Measurements from ENCODE around the gene ARPC4.

DNA sequence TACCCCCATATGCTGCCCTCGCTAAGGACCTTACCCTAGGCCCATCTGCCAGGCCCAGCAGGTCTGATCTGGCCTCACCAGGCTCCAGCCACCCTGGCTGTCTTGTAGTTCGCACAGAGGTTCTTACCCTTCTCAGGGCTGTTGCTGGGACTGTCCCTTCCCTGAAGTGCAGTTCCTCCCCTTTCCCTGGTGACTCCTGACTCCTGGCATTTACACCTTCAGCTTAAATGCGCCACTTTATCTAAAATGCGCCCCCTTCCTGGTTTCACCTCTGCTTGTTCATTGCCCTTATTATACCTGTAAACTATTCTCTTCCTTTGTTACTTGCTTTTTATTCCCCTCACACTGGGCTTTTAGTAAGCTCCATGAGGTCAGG is 16.3 kb downstream of the ARPC4 start:
- TF ChIP-seq, protein P1, sequence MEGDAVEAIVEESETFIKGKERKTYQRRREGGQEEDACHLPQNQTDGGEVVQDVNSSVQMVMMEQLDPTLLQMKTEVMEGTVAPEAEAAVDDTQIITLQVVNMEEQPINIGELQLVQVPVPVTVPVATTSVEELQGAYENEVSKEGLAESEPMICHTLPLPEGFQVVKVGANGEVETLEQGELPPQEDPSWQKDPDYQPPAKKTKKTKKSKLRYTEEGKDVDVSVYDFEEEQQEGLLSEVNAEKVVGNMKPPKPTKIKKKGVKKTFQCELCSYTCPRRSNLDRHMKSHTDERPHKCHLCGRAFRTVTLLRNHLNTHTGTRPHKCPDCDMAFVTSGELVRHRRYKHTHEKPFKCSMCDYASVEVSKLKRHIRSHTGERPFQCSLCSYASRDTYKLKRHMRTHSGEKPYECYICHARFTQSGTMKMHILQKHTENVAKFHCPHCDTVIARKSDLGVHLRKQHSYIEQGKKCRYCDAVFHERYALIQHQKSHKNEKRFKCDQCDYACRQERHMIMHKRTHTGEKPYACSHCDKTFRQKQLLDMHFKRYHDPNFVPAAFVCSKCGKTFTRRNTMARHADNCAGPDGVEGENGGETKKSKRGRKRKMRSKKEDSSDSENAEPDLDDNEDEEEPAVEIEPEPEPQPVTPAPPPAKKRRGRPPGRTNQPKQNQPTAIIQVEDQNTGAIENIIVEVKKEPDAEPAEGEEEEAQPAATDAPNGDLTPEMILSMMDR (IDR thresholded peaks at IDR 0.05): no peak
- TF ChIP-seq EP300 (IDR thresholded peaks at IDR 0.05) (no peak), POLR2AphosphoS5 (IDR thresholded peaks at IDR 0.05) (no peak)

Measured in esophagus muscularis mucosa (tissue), 4 donors.